ENCODE results near the gene MCC. TPM values are rescaled to one million over a fixed set of nuclear protein-coding genes. Genes with fewer than 3 reads are reported as not detected.

MCC gene
- total and polyA plus RNA-seq, 9 donors, result 29.8 to 262 (median 108) TPM

GRCh38 chr5:113133211-113133975 lies 354.9 kb downstream of the MCC start:
- WGBS, 3 donors, result 95 to 97% (median 96%) methylated on average over 3 of the region's 3 CpGs
- no peak overlapping the region for H3K27ac ChIP-seq
- no peaks in the 10 kb centered on the region for H3K36me3 ChIP-seq
- no peak overlapping the region for H3K4me3 ChIP-seq
- no peaks in the 10 kb centered on the region for H3K4me1 ChIP-seq (ENCODE audit: insufficient read depth)
- intact Hi-C loops (cut with DNase I), result no loop called here
- DNase-seq, result no peak
- TF ChIP-seq EP300 (IDR thresholded peaks at IDR 0.05), result no peak
- no peak for TF ChIP-seq CTCF (IDR thresholded peaks at IDR 0.05)
- TF ChIP-seq POLR2A (IDR thresholded peaks at IDR 0.05), result no peak
- H3K27me3 ChIP-seq, result no peaks in the 10 kb centered on the region
- H3K9me3 ChIP-seq, result no peaks in the 10 kb centered on the region

- no peaks in the 10 kb centered on the region for H3K27me3 ChIP-seq
- no peaks in the 10 kb centered on the region for H3K36me3 ChIP-seq
- TF ChIP-seq POLR2A (IDR thresholded peaks at IDR 0.05) (no peak), EP300 (IDR thresholded peaks at IDR 0.05) (no peak), CTCF (IDR thresholded peaks at IDR 0.05) (no peak)
- H3K9me3 ChIP-seq, result no peaks in the 10 kb centered on the region
- H3K27ac ChIP-seq, result no peak overlapping the region
- no peak for DNase-seq
- no peak overlapping the region for H3K4me3 ChIP-seq
- no peaks in the 10 kb centered on the region for H3K4me1 ChIP-seq (ENCODE audit: insufficient read depth)
- intact Hi-C loops (cut with DNase I), result no loop called here
These were observed 355.7 kb downstream of the MCC start for GRCh38 chr5:113132564-113132963.

- 37 to 70% (median 45%) methylated on average over 2 of the region's 2 CpGs for WGBS, 3 donors
- Histone ChIP-seq H3K36me3 (no peaks in the 10 kb centered on the region), H3K9me3 (no peaks in the 10 kb centered on the region), H3K27ac (no peak overlapping the region), H3K27me3 (no peaks in the 10 kb centered on the region), H3K4me1 (ENCODE audit: insufficient read depth) (peaks cover 8% of the 10 kb centered on the region), H3K4me3 (no peak overlapping the region)
- no peak for TF ChIP-seq CTCF (IDR thresholded peaks at IDR 0.05)
- TF ChIP-seq POLR2A (IDR thresholded peaks at IDR 0.05), result no peak
- TF ChIP-seq EP300 (IDR thresholded peaks at IDR 0.05), result no peak
- intact Hi-C loops (cut with DNase I), result no loop called here
- DNase-seq, result no peak
These were observed 359.5 kb downstream of the MCC start for GRCh38 chr5:113128641-113129330.

- Histone ChIP-seq H3K9me3 (no peaks in the 10 kb centered on the region), H3K4me3 (no peak overlapping the region), H3K36me3 (no peaks in the 10 kb centered on the region), H3K4me1 (ENCODE audit: insufficient read depth) (peaks cover 8% of the 10 kb centered on the region), H3K27ac (no peak overlapping the region), H3K27me3 (no peaks in the 10 kb centered on the region)
- WGBS, 3 donors, result 95 to 99% (median 97%) methylated on average over 1 of the region's 1 CpG
- intact Hi-C loops (cut with DNase I), result no loop called here
- TF ChIP-seq CTCF (IDR thresholded peaks at IDR 0.05) (no peak), EP300 (IDR thresholded peaks at IDR 0.05) (no peak), POLR2A (IDR thresholded peaks at IDR 0.05) (no peak)
- DNase-seq, result no peak
These were observed 360.2 kb downstream of the MCC start for GRCh38 chr5:113128082-113128481.

Measured in ovary (tissue), 9 donors.